Activated T-helper 1 cell treated with anti-CD3 and anti-CD28 coated beads, Interleukin-2, amount 50 U/mL, for 16 hours (primary cell): ENCODE measurements around the gene MRTFA.
"Not testable (repeated sequence)": the region's sequence is repeated elsewhere in the genome, so short reads cannot be mapped to it uniquely, and the experiment has no call there.

Source experiments
- DNase-seq, 2 donors: peaks; one replicate each; pipeline ENCODE4 v3.0.0-alpha.2; 2020; ENCODE audit warnings: low read depth in 1 of 2, low spot score in 1 of 2

Gene MRTFA

GRCh38 chr22:40636380-40637182 lies at the start of gene MRTFA:
Gene MRTFA, minus strand, starts transcription at chr22:40636719.
- peak; percentile 99 for DNase-seq

DNA sequence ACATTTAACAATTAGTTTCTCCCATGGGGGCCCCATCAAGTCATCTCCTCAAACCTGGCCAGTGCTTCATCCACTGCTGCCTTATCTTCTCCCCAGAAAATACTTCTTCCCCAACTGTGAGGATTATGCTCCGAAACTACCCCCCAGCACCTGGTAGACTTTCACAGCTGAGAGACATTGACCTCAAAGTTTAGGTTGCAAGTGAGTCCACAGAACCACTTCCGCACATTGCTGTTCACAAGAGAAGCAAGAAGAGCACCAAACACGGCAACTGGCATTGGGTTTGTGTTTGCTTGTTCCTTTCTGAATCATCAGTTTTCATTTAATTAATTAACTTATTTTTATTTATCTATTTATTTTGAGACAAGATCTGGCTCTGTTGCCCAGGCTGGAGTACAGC lies 48.9 kb upstream of the MRTFA start:
- no peak for DNase-seq

DNA sequence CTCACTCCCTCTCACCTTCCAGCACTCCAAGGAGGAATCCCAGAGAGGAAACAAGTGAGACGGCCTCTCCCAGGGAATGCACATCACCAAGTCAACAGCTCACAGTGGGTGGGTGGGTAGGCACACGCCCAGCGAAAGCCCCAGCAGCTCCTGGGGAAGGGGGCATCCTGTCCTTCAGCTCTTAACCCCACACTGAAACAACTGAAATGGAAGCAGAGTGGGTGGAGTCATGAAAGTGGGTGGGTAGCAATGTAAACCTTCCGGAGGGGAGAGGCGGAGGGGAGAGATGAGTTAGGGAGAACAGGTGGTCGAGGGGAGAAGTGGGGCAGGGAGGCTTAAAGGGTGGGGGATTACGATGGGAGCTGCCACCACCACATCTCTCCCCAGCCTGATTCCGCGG lies 48.2 kb upstream of the MRTFA start:
- DNase-seq, result no peak

GRCh38 chr22:40681451-40681850 lies 44.9 kb upstream of the MRTFA start:
- DNase-seq, result no peak

- no peak for DNase-seq
Measured at GRCh38 chr22:40680819-40681183, 44.3 kb upstream of the MRTFA start.

DNA sequence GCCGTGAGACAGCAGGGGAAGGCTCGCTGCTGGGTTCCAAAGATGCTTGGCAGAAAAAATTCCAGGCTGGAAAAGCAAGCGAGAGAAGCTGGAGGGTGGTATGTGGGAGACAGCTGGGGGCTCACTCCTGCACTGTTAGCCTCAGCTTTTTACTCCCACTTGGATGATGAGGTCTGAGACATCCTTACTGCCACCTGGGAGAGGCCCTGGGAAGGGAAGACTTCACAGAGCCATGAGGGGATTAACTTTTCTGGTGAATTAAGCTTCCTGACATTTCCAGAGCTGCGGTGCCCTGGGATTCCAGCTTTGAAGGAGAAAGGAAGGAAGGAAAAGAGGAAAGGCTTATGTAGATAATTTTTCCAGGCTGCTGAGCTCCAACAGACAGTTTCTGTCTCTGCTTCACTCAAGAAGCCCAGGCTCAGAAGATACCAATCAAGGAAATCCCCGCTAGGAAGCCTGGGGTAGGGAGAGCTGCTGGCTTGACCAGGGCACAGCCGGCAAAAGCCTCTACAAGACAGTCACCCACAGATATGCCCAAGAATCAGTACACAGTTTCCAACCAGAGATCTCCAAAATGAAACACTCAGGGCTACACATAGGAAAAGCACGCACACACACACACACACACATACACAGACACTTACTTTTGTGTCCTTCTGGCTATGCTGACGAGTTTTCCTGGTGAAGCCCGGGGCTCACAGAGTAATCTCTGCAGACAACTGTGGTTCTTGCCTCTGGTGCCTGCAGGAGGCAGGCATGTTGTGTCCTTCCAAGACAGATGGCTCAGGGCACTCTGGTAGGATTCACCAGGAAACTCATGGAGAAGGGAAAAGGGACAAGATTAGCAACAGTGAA lies 43.7 kb upstream of the MRTFA start:
- DNase-seq, result no peak

GRCh38 chr22:40679249-40679963 lies 42.9 kb upstream of the MRTFA start, which contains the start of gene MCHR1:
Gene MCHR1, plus strand, starts transcription at chr22:40679484. Its CDS starts 169 bp downstream, at chr22:40679653.
- DNase-seq, result no peak

DNA sequence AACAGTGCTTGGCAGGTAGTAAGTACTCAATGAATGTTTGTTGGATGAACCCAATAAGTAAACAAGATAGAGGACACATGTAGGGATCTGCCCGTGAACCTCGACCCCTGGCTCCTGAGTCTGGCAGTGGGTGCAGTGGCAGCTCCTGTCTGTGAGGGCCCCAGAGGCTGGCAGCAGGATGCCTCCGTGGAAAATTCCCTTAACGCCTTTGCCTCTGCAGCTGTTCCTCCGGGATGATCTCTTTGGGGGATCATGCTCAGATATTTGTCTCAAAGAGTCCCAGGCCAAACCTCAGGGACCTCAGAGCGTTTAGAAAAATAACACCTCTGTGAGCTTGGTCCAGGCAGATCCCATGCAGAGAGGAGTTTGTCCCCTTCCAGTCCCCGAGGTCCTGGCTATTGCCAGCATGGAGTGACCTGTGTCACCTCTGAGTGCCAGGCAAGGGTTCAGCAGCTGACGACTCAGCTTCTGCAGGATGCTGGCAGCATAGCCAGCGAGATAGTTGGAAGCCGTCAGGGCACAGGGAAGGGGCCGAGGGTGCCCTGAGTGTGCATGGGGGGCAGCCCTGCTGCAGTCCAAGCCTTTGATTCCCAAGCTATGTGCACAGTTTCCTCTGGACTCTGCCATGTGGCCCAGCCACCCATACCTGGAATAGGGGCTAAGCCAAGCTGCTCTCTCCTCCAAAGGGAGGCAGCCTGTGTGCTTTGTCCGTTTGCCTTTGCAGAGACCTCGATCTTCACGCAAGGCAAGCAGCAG lies 42.2 kb upstream of the MRTFA start:
- DNase-seq, result no peak

GRCh38 chr22:40676644-40677043 lies 40.1 kb upstream of the MRTFA start:
- no peak for DNase-seq

- DNase-seq, result not testable (repeated sequence)
Measured at GRCh38 chr22:40676166-40676565, 39.6 kb upstream of the MRTFA start.

DNA sequence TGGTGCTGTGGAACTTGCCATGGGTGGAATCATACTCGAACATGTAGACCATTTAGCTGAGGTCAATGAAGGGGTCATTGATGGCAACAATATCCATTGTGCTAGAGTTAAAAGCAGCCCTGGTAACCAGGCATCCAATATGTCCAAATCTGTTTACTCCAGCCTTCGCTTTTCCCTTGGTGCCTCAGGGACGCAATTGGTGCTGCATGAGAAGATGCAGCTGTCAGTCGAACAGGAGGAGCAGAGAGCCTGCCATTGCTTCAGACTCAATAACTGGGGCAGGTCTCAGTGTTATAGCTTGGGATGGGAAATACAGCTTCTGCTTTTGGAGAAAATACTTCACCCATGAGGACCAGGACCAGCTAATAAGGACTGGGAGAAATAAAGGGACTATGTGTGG lies 37.8 kb upstream of the MRTFA start:
- DNase-seq, result no peak

- no peak for DNase-seq
Measured at GRCh38 chr22:40673017-40673416, 36.5 kb upstream of the MRTFA start.

- no peak for DNase-seq
Measured at GRCh38 chr22:40671796-40672360, 35.4 kb upstream of the MRTFA start.

DNA sequence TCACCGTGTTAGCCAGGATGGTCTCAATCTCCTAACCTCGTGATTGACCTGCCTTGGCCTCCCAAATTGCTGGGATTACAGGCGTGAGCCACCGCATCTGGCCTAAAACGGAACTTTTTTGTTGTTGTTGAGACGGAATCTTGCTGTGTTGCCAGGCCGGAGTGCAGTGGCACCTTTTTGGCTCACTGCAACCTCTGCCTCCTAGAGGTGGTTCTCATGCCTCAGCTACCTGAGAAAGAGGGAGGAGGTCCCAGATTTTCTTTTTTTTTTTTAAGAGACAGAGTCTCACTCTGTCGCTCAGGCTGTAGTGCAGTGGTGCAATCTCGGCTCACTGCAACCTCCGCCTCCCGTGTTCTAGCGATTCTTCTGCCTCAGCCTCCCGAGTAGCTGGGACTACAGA lies 34.9 kb upstream of the MRTFA start:
- DNase-seq, result no peak

- no peak for DNase-seq
Measured at GRCh38 chr22:40670058-40670457, 33.5 kb upstream of the MRTFA start.

- no peak for DNase-seq
Measured at GRCh38 chr22:40668611-40669411, 32.3 kb upstream of the MRTFA start.

GRCh38 chr22:40666151-40666848 lies 29.8 kb upstream of the MRTFA start:
- DNase-seq, result no peak

DNA sequence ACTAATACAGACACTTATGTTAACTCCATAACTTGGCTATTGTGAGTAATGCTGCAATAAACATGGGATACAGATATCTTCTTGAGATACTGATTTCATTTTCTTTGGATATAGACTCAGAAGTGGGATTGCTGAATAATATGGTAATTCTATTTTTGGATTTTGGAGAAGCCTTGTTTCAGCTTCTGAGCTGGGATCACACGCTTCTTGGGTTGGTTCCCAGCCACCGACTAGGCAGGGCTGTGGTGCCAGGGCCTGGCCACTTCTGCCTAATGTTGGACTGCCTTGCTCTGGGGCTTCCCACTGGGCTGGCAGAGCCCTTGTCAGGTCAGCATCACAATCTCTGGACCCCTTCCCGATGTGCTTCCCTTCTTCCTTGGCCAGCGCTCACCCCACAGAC lies 28.8 kb upstream of the MRTFA start:
- DNase-seq, result no peak

GRCh38 chr22:40661671-40662070 lies 25.2 kb upstream of the MRTFA start:
- no peak for DNase-seq
